ENCODE results near the gene IPO5.

The IPO5 gene

GRCh38 chr13:98022210-98022609 is 68.7 kb downstream of the IPO5 start:
- peak overlapping the region; percentile 41 for H3K27ac ChIP-seq (ENCODE audit: low read length, poor library complexity, severe bottlenecking)
- no peak overlapping the region for H2AK5ac ChIP-seq (ENCODE audit: low read length, severe bottlenecking)
- peak; percentile 85 for DNase-seq
- peak overlapping the region; percentile 31 for H3K9ac ChIP-seq (ENCODE audit: low read length)
- H3K23ac ChIP-seq (ENCODE audit: low read length in 2 of 2) = no peak overlapping the region
- H2AFZ ChIP-seq (ENCODE audit: low read depth, low read length) = no peak overlapping the region
- no peak overlapping the region for H4K91ac ChIP-seq (ENCODE audit: low read length)
- peaks cover 2% of the 10 kb centered on the region for H3K79me1 ChIP-seq (replicated peaks; ENCODE audit: low read length, poor library complexity, severe bottlenecking)
- no peak overlapping the region for H2BK15ac ChIP-seq (ENCODE audit: low read depth, poor library complexity, severe bottlenecking)
- no peak overlapping the region for H2BK12ac ChIP-seq (ENCODE audit: low read length in 2 of 2)
- H3K14ac ChIP-seq (ENCODE audit: low read length in 2 of 2) = no peak overlapping the region
- no peak overlapping the region for H2BK120ac ChIP-seq (ENCODE audit: low read depth, low read length)
- no CpG with 5 or more reads among the region's 1 CpG for WGBS
- H3K27me3 ChIP-seq (ENCODE audit: control insufficient read depth in 1 of 2, insufficient read depth in 1 of 2, low read length in 2 of 2) = no peaks in the 10 kb centered on the region
- no peak overlapping the region for H3K4ac ChIP-seq (ENCODE audit: low read depth in 1 of 2, low read length in 2 of 2)
- H3K36me3 ChIP-seq (ENCODE audit: control insufficient read depth in 1 of 2, insufficient read depth in 2 of 2, low read depth in 1 of 2, low read length in 2 of 2) = peaks cover 18 to 75% of the 10 kb centered on the region in 2 experiments
- H3K4me3 ChIP-seq (ENCODE audit: insufficient read depth in 1 of 2, low read depth in 1 of 2, low read length in 2 of 2) = no peak overlapping the region
- no peak overlapping the region for H4K8ac ChIP-seq (ENCODE audit: low read length)
- H3K4me2 ChIP-seq (ENCODE audit: low read length, poor library complexity, severe bottlenecking) = no peak overlapping the region
- H3K18ac ChIP-seq (ENCODE audit: low read depth in 1 of 2, low read length in 2 of 2) = no peak overlapping the region
- H2BK5ac ChIP-seq (ENCODE audit: low read depth, low read length, poor library complexity, severe bottlenecking) = no peak overlapping the region
- no peaks in the 10 kb centered on the region for H3K9me3 ChIP-seq (ENCODE audit: control insufficient read depth, low read length)
- H3K4me1 ChIP-seq (ENCODE audit: control insufficient read depth, insufficient read depth, low read depth, low read length) = peaks cover 3% of the 10 kb centered on the region

GRCh38 chr13:98025480-98026025 is 72.1 kb downstream of the IPO5 start:
- H3K27ac ChIP-seq (ENCODE audit: low read length, poor library complexity, severe bottlenecking) = no peak overlapping the region
- H2AK5ac ChIP-seq (ENCODE audit: low read length, severe bottlenecking) = no peak overlapping the region
- H3K4me2 ChIP-seq (ENCODE audit: low read length, poor library complexity, severe bottlenecking) = no peak overlapping the region
- H3K27me3 ChIP-seq (ENCODE audit: control insufficient read depth in 1 of 2, insufficient read depth in 1 of 2, low read length in 2 of 2) = no peaks in the 10 kb centered on the region
- WGBS = 89% methylated on average over 7 of the region's 7 CpGs
- no peak overlapping the region for H2BK120ac ChIP-seq (ENCODE audit: low read depth, low read length)
- peak; percentile 40 for DNase-seq
- no peak overlapping the region for H2BK5ac ChIP-seq (ENCODE audit: low read depth, low read length, poor library complexity, severe bottlenecking)
- H2AFZ ChIP-seq (ENCODE audit: low read depth, low read length) = no peak overlapping the region
- peaks cover 4 to 42% of the 10 kb centered on the region in 2 experiments for H3K36me3 ChIP-seq (ENCODE audit: control insufficient read depth in 1 of 2, insufficient read depth in 2 of 2, low read depth in 1 of 2, low read length in 2 of 2)
- H4K91ac ChIP-seq (ENCODE audit: low read length) = no peak overlapping the region
- H3K18ac ChIP-seq (ENCODE audit: low read depth in 1 of 2, low read length in 2 of 2) = no peak overlapping the region
- H3K4me3 ChIP-seq (ENCODE audit: insufficient read depth in 1 of 2, low read depth in 1 of 2, low read length in 2 of 2) = no peak overlapping the region
- H3K4me1 ChIP-seq (ENCODE audit: control insufficient read depth, insufficient read depth, low read depth, low read length) = peaks cover 5% of the 10 kb centered on the region
- no peaks in the 10 kb centered on the region for H3K9me3 ChIP-seq (ENCODE audit: control insufficient read depth, low read length)
- H3K14ac ChIP-seq (ENCODE audit: low read length in 2 of 2) = no peak overlapping the region
- no peak overlapping the region for H3K4ac ChIP-seq (ENCODE audit: low read depth in 1 of 2, low read length in 2 of 2)
- no peak overlapping the region for H3K9ac ChIP-seq (ENCODE audit: low read length)
- H3K79me1 ChIP-seq (replicated peaks; ENCODE audit: low read length, poor library complexity, severe bottlenecking) = peaks cover 2% of the 10 kb centered on the region
- H4K8ac ChIP-seq (ENCODE audit: low read length) = no peak overlapping the region
- no peak overlapping the region for H2BK12ac ChIP-seq (ENCODE audit: low read length in 2 of 2)
- H3K23ac ChIP-seq (ENCODE audit: low read length in 2 of 2) = no peak overlapping the region
- H2BK15ac ChIP-seq (ENCODE audit: low read depth, poor library complexity, severe bottlenecking) = no peak overlapping the region

- Histone ChIP-seq H4K8ac (ENCODE audit: low read length) (no peak overlapping the region), H4K91ac (ENCODE audit: low read length) (no peak overlapping the region), H3K9me3 (ENCODE audit: control insufficient read depth, low read length) (no peaks in the 10 kb centered on the region), H3K9ac (ENCODE audit: low read length) (no peak overlapping the region), H3K23ac (ENCODE audit: low read length in 2 of 2) (no peak overlapping the region), H2BK12ac (ENCODE audit: low read length in 2 of 2) (no peak overlapping the region), H2BK5ac (ENCODE audit: low read depth, low read length, poor library complexity, severe bottlenecking) (no peak overlapping the region), H3K27ac (ENCODE audit: low read length, poor library complexity, severe bottlenecking) (peak overlapping the region; percentile 18), H2BK120ac (ENCODE audit: low read depth, low read length) (no peak overlapping the region), H3K79me1 (replicated peaks; ENCODE audit: low read length, poor library complexity, severe bottlenecking) (peaks cover 2% of the 10 kb centered on the region), H3K27me3 (ENCODE audit: control insufficient read depth in 1 of 2, insufficient read depth in 1 of 2, low read length in 2 of 2) (no peaks in the 10 kb centered on the region), H3K14ac (ENCODE audit: low read length in 2 of 2) (peak overlapping the region in 1 of 2 experiments; percentile 74), H3K4me1 (ENCODE audit: control insufficient read depth, insufficient read depth, low read depth, low read length) (peaks cover 5% of the 10 kb centered on the region), H2BK15ac (ENCODE audit: low read depth, poor library complexity, severe bottlenecking) (no peak overlapping the region), H3K4me3 (ENCODE audit: insufficient read depth in 1 of 2, low read depth in 1 of 2, low read length in 2 of 2) (no peak overlapping the region), H2AK5ac (ENCODE audit: low read length, severe bottlenecking) (no peak overlapping the region), H2AFZ (ENCODE audit: low read depth, low read length) (no peak overlapping the region), H3K4ac (ENCODE audit: low read depth in 1 of 2, low read length in 2 of 2) (no peak overlapping the region), H3K4me2 (ENCODE audit: low read length, poor library complexity, severe bottlenecking) (no peak overlapping the region), H3K36me3 (ENCODE audit: control insufficient read depth in 1 of 2, insufficient read depth in 2 of 2, low read depth in 1 of 2, low read length in 2 of 2) (peaks cover 4 to 33% of the 10 kb centered on the region in 2 experiments), H3K18ac (ENCODE audit: low read depth in 1 of 2, low read length in 2 of 2) (peak overlapping the region; percentile 17 to 44)
- WGBS = 3% methylated on average over 3 of the region's 3 CpGs
- peak; percentile 76 for DNase-seq
Observed at GRCh38 chr13:98026457-98026857, 73.0 kb downstream of the IPO5 start.

DNA sequence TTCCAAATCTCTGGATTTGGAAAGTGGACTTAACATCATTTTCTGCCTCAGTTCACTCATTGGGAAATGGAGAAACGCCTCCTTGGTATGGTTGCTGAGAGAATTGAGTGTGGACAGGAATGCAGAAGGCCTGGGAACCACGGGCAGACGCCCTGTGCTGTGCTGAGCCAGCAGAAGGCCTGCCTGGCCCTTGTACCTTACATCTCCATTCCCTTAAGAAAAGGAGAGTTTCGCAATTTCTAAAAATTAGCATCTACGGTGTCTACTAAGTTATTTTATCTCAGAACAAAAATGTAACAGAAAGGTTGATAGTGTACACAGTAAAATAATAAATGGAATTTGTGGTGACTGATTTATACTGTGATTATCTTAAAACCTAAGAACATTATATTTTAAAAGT is 78.7 kb downstream of the IPO5 start:
- no peaks in the 10 kb centered on the region for H3K36me3 ChIP-seq (ENCODE audit: control insufficient read depth in 1 of 2, insufficient read depth in 2 of 2, low read depth in 1 of 2, low read length in 2 of 2)
- H3K4me3 ChIP-seq (ENCODE audit: insufficient read depth in 1 of 2, low read depth in 1 of 2, low read length in 2 of 2) = no peak overlapping the region
- H3K9ac ChIP-seq (ENCODE audit: low read length) = no peak overlapping the region
- H2AK5ac ChIP-seq (ENCODE audit: low read length, severe bottlenecking) = peak overlapping the region; percentile 35
- no peak overlapping the region for H3K4me2 ChIP-seq (ENCODE audit: low read length, poor library complexity, severe bottlenecking)
- H3K27me3 ChIP-seq (ENCODE audit: control insufficient read depth in 1 of 2, insufficient read depth in 1 of 2, low read length in 2 of 2) = no peaks in the 10 kb centered on the region
- H2BK120ac ChIP-seq (ENCODE audit: low read depth, low read length) = no peak overlapping the region
- H3K9me3 ChIP-seq (ENCODE audit: control insufficient read depth, low read length) = no peaks in the 10 kb centered on the region
- peak overlapping the region in 1 of 2 experiments; percentile 46 for H2BK12ac ChIP-seq (ENCODE audit: low read length in 2 of 2)
- no peak overlapping the region for H4K91ac ChIP-seq (ENCODE audit: low read length)
- DNase-seq = no peak
- H2BK15ac ChIP-seq (ENCODE audit: low read depth, poor library complexity, severe bottlenecking) = no peak overlapping the region
- H3K18ac ChIP-seq (ENCODE audit: low read depth in 1 of 2, low read length in 2 of 2) = no peak overlapping the region
- no peak overlapping the region for H3K14ac ChIP-seq (ENCODE audit: low read length in 2 of 2)
- H3K4ac ChIP-seq (ENCODE audit: low read depth in 1 of 2, low read length in 2 of 2) = no peak overlapping the region
- 73% methylated on average over 3 of the region's 5 CpGs for WGBS
- H3K27ac ChIP-seq (ENCODE audit: low read length, poor library complexity, severe bottlenecking) = no peak overlapping the region
- peak overlapping the region; percentile 54 for H4K8ac ChIP-seq (ENCODE audit: low read length)
- peaks cover 12% of the 10 kb centered on the region for H3K4me1 ChIP-seq (ENCODE audit: control insufficient read depth, insufficient read depth, low read depth, low read length)
- no peak overlapping the region for H3K23ac ChIP-seq (ENCODE audit: low read length in 2 of 2)
- no peaks in the 10 kb centered on the region for H3K79me1 ChIP-seq (replicated peaks; ENCODE audit: low read length, poor library complexity, severe bottlenecking)
- no peak overlapping the region for H2BK5ac ChIP-seq (ENCODE audit: low read depth, low read length, poor library complexity, severe bottlenecking)
- no peak overlapping the region for H2AFZ ChIP-seq (ENCODE audit: low read depth, low read length)

Measured in mesenchymal stem cell (in vitro differentiated cells and primary cell).